ENCODE data around the gene TMED1. TPM values are rescaled to one million over a fixed set of nuclear protein-coding genes. Genes with fewer than 3 reads are reported as not detected.

Gene TMED1, protein sequence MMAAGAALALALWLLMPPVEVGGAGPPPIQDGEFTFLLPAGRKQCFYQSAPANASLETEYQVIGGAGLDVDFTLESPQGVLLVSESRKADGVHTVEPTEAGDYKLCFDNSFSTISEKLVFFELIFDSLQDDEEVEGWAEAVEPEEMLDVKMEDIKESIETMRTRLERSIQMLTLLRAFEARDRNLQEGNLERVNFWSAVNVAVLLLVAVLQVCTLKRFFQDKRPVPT
- total RNA-seq, result 46.5 and 69.2 TPM in 2 replicates

DNA sequence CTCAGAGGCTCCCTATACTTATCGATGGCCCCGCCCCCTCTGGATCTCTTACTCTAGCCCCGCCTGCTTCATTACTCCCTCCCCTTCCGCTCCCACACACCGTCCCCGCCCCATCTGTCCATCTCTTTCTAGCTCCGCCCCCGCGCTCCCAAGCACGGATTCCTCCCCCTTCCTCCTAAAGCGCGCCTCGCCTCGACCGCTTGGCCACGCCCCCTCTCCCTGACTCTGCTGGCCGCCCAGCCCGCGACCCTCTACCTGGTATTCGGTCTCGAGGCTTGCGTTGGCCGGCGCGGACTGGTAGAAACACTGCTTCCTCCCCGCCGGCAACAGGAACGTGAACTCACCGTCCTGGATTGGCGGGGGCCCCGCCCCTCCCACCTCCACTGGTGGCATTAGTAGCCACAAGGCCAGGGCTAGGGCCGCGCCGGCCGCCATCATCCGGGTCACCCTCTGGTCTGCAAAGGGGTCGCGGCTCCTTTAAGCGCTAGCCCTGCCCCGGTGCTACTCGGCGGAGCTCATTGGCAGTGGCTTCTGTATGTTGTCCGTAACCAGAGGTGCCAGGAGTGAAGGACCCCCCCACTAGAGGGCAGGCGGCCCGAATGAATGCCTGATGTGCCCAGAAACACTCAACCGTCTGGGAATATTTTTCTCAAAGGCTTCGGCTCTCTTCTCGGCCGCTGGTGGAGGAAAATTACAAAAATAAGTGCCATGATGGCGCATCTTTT lies at the start of gene TMED1:
TMED1 (minus strand) TSS at position 459 of the 725 bp plus-strand sequence; CDS start at position 438, 21 bp downstream.

GRCh38 chr19:10870955-10871603 lies 35.1 kb upstream of the TMED1 start, which contains the start of gene CARM1:
Gene CARM1 (plus strand): TSS chr19:10871553. CDS start chr19:10871703, 150 bp downstream.

GRCh38 chr19:10848230-10848856 lies 12.3 kb upstream of the TMED1 start, which contains the start of gene C19orf38:
Gene C19orf38 (plus strand): TSS chr19:10848415. CDS start chr19:10848509, 94 bp downstream.

Other genes with a start within 250 kb of the TMED1 start
- not detected in 2 replicates for gene AP1M2, start 248.9 kb downstream of the TMED1 start, total RNA-seq
- 43.2 and 45.3 TPM in 2 replicates for gene SLC44A2, start 210.7 kb downstream of the TMED1 start, total RNA-seq
- 81.2 and 129 TPM in 2 replicates for gene ILF3, start 181.9 kb downstream of the TMED1 start, total RNA-seq
- 27.8 and 28.1 TPM in 2 replicates for gene QTRT1, start 134.8 kb downstream of the TMED1 start, total RNA-seq
- 91.0 and 94.2 TPM in 2 replicates for gene DNM2, start 118.1 kb downstream of the TMED1 start, total RNA-seq
- 0.58 and 1.7 TPM in 2 replicates for gene C19orf38, start 12.2 kb upstream of the TMED1 start, total RNA-seq
- gene CARM1, start 35.3 kb upstream of the TMED1 start, total RNA-seq, result 38.7 and 49.8 TPM in 2 replicates
- gene YIPF2, start 92.4 kb upstream of the TMED1 start, total RNA-seq, result 93.5 and 117 TPM in 2 replicates
- 38.3 and 44.0 TPM in 2 replicates for gene TIMM29, start 92.6 kb upstream of the TMED1 start, total RNA-seq
- gene SMARCA4, start 124.8 kb upstream of the TMED1 start, total RNA-seq, result 71.0 and 73.6 TPM in 2 replicates